Putamen (tissue), 1 donor: ENCODE results near the gene DLGAP1.

Source experiments
- DNase-seq: peaks from one replicate; pipeline ENCODE4 v3.0.0-alpha.2; 2016; ENCODE audit warnings: low spot score

DLGAP1 gene

DNA sequence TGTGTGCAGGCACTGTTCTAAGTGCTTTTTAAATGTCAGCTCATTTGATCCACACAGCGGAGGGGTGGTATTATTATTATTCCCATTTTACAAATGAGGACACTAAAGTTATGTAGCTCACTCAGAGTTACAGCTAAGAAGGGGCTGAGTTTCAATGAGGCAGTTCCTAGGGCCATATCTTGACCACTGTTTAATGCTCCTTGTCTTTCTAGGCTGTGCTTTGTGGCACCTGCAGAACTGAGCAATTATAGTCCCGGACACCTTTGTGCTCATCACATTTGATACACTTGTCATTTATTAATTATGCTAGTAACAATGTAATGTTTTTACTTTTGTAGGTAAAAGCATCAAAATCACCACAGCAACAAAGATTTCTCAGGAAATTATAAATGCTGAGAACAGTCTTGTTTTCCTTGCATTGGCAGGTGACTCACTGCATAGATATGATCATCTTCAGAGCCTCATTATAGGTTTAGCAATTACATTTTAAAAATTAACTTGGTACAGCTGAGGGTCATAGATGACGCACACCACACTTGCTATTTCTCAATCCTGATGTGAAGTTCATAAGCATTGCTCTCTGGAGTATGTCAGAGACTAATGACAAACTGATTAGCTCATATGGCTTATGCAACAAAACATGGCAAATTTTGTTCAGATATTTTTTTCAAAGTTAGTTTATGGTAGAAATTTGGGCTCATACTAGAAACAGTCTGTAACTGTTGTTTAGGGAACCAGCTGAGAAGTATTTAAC is 638.3 kb downstream of the DLGAP1 start:
- no peak for DNase-seq

DNA sequence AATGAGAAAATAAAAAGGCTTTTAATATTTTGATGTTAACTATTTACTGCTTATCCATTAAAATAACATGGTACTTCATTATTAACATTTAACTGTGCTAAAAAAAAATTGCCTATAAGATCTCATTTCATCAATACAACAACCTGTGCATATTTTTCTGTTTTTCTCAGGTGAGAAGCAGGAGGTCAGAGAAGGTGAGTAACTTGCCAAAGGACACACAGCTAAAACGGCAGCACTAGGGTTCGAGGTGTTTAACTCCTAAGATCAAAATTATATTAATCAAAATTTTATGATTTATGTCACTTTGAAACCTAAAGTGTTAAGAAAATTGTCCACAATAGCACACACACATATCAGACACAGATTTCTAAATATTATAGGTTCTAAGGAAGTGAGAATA is 639.1 kb downstream of the DLGAP1 start:
- DNase-seq: no peak

DNA sequence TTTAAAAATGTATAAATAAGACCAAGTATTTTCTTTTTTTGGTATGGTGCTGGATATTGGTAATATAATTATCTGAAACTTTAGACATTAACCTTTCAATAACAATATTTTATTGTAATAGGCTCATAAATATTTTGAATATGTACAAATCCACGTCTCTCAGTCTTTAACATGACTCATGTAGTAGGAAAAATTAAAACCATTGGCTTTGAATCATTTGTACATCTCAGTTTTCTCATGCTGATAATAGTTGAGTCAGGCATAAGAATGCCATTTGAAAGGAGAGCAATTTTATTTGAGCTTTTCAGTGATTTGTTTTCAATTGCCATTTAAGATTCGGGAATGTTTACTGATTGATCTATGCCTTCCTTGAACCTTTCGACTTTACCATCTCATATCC is 640.3 kb downstream of the DLGAP1 start:
- no peak for DNase-seq

DNA sequence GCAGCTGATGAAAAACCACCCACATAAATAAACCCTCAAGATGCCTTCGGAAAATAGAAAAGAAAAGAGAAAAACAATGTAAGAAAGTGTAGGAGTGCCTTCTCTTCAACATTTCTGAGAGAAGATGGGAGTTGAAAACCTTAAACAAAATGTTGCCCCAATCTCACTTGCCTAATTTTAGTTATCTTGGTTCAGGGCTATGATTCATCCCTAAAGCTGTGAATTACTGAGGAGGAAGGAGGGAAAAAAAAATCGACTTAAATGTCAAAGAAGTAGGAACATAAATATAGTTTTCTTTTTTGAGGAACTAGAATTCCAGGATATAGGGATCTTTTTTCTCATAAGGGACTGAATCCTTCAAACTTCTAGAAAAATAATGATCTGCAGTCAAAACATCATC is 644.8 kb downstream of the DLGAP1 start:
- DNase-seq: peak; percentile 65

DNA sequence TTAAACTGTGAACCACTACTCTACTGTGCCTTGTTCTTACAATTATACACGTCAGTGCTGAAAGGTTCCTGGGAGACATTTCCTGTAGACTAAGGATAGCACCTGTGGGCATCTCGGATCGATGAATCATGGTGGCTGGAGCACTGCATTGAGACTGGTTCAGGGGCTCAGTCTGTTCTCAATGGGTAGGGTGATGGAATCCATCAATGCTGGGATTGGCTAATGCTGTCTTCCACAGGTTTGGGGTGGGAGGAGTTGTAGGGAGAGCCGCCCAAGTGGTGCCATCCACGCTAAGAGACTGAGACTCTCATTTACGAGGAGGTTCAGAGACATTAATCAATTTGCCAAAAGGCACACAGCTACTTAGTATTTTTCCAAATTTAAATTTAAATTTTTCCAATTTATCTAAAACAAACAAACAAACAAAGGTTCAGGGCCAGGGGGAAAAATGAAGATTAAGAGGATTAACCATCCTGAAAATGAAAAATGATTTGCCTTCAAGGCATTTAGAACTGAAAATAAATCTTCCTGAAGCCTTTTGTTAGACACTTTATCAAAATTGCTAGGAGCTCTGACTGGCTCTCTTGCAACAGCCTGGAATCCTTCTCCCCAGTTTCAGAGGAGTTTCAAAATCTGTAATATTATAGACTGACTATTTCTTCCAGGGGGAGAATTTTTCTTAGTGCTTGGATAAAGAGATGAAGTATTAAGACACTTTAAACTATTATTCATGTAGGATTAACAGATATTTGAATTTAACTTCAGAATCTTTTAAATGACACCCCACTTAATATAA is 645.9 kb downstream of the DLGAP1 start:
- no peak for DNase-seq

- DNase-seq: no peak
These were observed 648.5 kb downstream of the DLGAP1 start for GRCh38 chr18:3806656-3807055.

DNA sequence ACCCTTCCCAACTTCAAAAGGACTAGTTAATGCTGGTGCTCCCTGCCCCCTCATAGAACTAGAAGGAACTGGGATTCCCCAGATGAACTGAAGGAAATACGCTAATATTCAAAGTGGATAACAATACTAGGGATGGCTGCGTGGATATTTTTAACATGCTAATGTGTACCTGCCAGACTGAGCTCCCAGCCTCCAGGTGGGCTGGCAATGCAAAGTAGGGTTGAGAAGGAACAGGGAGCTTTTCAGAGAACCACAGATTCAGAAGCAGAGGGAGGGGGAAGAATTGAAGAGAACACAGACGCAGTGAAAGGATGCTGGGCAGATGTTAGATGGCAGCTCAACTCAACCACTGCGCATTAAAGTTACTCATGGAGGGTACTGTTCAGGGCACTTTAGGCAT is 650.8 kb downstream of the DLGAP1 start:
- peak; percentile 26 for DNase-seq

GRCh38 chr18:3803350-3803749 is 651.8 kb downstream of the DLGAP1 start:
- DNase-seq: no peak

DNA sequence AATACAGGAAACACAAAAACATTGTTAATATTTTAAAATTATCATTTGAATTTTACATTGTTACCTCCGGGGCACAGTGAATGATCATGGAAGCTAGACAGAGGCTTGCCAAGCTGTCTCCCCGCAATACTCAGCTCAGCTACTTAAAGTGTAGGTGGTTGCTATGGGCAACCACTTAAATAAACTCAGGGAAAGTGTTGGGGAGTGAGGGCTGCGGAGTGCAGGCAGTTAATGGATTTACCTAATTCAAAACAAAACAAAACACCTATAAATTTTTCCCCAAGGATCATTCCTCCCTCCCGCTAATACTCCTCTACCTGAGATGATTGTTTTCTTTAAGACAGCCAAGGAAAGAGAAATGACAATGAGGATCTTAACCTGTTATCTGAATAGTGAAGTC is 655.6 kb downstream of the DLGAP1 start:
- DNase-seq: peak; percentile 37

DNA sequence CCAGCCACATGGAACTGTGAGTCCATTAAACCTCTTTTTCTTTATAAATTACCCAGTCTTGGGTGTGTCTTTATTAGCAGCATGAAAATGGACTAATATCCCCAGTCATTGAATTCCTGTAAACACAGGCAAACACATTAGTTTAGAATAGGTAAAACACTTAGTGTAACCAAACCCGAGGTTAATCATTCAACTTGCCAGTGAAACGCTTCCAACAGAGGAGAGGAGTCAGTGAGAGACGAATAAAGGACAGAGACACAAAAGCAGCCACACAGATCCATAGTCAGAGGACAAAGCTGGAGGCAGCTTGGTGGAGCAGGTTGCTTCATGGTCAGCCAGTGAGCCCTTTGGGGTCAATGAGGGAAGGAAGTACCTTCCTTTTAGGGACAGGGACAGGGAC is 657.1 kb downstream of the DLGAP1 start:
- no peak for DNase-seq

DNA sequence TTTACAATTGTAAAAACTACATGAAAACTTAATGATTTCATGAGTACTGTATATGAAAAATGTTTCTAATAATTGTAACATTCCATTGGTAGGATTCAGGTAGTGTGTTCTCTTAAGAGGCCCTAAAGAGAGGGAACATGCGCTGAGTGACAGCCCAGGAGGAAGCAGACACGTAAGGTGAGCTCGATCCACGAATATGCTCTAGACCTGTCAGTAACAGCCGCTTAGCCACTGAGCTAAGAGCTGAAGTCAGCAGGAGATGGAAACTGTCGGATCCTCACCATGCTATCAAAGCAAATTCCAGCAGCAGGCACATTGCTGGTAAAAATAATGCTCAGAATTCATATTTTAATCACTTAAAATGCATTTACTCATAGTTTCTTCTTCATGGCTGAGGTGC is 658.7 kb downstream of the DLGAP1 start:
- no peak for DNase-seq

- DNase-seq: no peak
These were observed 660.4 kb downstream of the DLGAP1 start for GRCh38 chr18:3794537-3795348.

- DNase-seq: no peak
These were observed 661.6 kb downstream of the DLGAP1 start for GRCh38 chr18:3793545-3793944.

DNA sequence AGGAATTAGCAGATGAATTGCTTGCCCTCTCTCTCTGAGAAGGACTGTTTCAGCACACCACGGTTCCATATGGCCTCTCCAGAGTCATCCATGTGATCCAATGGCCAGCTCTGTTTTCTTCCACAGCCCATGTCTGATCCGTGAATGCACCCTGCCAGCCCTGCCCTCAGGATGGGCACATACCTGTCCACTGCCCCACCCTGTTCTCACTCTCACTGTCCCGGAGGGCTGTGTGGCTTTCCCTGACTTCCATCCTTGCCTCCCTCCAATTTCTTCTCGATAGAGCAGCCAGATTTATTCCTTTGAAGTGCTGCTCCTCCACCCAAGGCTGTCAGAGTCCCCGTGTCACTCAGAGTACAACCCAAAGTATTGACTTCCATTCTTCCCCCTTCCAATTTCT is 662.0 kb downstream of the DLGAP1 start:
- DNase-seq: no peak

DNA sequence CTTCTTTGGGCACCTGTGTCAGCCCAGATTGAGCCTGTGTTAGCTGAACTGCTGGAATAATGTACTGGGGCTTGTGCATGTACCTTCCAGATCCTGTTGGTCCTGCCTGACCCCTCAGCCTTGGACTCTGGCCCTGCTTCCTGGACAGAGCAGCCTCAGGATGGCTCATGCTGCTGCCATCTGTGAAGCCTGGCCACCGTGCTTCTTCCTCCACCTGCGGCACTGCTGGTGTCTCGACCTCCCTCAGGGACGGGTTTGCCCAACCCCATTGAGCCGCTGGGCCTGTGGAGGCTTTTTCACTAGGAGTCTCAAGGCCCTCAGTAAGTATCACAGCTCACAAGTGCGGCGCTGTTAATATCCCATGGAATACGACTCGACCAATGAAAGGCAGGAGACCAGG is 662.4 kb downstream of the DLGAP1 start:
- DNase-seq: no peak

DNA sequence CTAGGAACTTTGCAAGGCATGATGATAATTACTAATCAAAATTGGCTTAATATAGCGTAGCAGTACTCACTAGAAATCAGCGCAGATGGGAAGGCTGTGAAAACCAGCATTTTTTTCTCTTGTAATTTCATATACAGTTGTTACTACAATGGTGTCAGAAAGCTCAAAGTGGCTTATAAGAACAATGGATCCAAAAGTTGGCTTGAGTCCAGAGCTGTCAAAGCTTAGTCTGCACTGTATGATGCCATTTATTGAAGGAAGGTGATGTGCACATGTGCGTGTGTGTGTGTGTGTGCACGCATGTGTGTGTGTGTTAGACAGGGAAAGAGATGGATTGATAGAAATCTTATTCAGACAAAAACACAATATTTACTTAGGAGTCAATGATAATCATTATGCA is 663.9 kb downstream of the DLGAP1 start:
- DNase-seq: no peak

- no peak for DNase-seq
These were observed 664.4 kb downstream of the DLGAP1 start for GRCh38 chr18:3790703-3791102.

- no peak for DNase-seq
These were observed 665.6 kb downstream of the DLGAP1 start for GRCh38 chr18:3789525-3789924.

GRCh38 chr18:3784949-3785348 is 670.2 kb downstream of the DLGAP1 start:
- DNase-seq: no peak

DNA sequence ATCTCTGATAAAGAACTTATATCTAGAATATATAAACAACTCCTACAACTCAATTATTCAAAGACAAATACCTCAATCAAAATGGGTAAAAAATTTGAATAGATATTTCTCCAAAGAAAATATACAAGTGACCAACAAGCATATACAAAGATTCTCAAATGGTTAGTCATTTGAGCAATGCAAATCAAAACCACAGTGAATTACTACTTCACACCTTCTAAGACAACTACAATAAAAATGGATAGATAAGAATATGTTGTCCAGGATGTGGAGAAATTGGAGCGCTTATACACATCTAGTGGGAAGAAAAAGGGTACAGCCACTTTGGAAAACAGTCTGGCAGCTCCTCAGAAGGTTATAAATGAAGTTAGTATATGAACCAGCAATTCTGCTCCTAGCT is 672.2 kb downstream of the DLGAP1 start:
- no peak for DNase-seq

GRCh38 chr18:3777719-3778118 is 677.4 kb downstream of the DLGAP1 start:
- no peak for DNase-seq

GRCh38 chr18:3777122-3777521 is 678.0 kb downstream of the DLGAP1 start:
- no peak for DNase-seq

GRCh38 chr18:3775996-3776395 is 679.1 kb downstream of the DLGAP1 start:
- DNase-seq: no peak
